GM10266 (cell line): ENCODE measurements around the gene PLPPR3.

Experiments used
- DNase-seq: peaks from one replicate; pipeline ENCODE4 v3.0.0; 2012; ENCODE audit errors: extremely low spot score
- CTCF ChIP-seq: IDR thresholded peaks from 2 replicates; pipeline ENCODE4 v1.5.1; 2012; ENCODE audit warnings: mild to moderate bottlenecking, low read depth; ENCODE audit not compliant: control insufficient read depth, insufficient read depth; ENCODE audit errors: missing control alignments

The PLPPR3 gene

DNA sequence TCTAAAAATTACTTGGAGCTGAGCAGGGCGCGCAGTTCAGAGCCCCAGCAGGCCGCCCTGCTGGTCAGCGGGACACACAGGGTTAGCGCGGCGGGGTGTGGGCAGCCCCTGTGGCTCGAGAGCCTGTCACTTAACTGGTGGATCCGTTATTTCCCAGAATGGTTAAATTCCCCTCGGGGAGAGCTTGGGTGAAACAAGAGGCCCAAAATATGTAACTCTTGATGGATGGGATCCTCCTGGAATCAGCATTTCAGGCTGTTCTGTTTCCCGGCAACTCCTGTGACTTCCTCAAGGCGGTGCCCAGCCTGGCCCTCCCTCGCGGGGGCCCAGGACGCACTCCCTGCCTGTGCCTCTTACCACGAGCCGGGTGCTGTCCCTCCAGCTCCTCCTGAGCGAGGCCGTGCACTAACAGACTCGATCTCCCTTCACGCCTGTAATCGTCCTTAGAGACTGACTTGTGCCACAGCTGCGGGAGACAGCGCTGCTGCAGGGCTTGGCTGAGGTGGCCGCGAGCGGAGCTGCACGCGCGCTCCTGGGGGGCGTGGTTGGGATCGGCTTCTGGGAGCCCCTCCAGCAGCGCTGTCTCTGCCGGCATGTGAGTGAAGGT lies 14.8 kb downstream of the PLPPR3 start:
- no peak for TF ChIP-seq CTCF
- DNase-seq, result peak; percentile 56

DNA sequence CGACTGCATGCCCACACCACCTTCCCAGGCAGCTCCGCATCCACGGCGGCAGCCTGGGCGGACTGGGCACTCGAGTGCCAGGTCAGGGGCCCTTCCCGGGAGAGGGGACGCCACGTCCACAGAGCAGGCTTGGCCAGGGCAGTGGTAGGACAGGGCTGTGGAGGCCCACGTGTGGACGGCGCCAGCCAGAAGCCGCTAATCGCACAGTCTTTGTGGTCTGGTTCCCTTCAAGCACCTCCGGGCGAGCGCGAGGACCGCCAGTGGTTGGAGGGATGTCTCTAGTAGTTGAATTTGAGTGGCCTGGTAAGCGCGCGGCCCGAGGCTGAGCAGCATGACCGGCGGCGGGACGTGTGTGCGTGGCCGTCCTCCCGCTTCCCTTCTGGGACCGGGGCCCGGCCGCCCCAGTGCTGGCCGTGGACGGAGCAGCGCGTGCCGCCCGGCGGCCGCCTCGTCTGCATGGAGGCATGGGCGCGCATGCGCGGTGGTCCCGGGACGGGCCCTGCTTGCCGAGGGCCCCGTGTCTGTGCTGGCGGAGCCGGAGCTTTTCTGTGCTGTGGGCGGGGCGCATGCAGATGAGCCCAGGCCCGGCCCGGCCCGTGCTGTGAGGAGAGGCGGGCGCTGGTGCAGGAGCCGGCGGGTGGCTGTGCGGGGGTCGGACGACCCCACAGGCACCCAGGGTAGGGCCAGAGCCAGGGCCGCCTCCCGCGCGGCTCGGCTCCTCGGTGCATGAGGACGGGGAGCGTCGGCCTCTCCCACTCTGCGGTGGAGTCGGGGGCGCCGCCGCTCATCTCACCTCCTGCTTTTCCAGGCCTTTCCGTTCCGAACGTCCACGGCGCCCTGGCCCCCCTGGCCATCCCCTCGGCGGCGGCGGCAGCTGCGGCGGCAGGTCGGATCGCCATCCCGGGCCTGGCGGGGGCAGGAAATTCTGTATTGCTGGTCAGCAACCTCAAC lies 15.9 kb downstream of the PLPPR3 start:
- peak; percentile 45 for DNase-seq
- no peak for TF ChIP-seq CTCF

DNA sequence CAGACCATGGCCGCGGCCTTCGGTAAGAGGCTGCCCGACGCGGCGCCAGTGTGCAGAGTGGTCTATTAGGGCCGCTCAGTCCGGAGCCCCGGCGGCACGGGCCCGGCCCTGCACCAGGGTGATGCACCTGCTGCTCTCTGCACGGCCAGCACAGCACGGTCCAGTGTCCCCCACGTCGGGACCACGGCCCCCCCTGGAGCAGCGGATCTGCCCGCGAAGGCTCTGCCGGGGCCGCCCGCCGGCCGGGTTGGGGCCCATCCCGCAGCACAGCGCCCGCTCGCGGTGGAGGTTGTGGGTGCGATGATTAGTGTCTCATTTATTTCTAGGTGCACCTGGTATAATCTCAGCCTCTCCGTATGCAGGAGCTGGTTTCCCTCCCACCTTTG lies 16.6 kb downstream of the PLPPR3 start:
- no peak for TF ChIP-seq CTCF
- DNase-seq, result peak; percentile 40

DNA sequence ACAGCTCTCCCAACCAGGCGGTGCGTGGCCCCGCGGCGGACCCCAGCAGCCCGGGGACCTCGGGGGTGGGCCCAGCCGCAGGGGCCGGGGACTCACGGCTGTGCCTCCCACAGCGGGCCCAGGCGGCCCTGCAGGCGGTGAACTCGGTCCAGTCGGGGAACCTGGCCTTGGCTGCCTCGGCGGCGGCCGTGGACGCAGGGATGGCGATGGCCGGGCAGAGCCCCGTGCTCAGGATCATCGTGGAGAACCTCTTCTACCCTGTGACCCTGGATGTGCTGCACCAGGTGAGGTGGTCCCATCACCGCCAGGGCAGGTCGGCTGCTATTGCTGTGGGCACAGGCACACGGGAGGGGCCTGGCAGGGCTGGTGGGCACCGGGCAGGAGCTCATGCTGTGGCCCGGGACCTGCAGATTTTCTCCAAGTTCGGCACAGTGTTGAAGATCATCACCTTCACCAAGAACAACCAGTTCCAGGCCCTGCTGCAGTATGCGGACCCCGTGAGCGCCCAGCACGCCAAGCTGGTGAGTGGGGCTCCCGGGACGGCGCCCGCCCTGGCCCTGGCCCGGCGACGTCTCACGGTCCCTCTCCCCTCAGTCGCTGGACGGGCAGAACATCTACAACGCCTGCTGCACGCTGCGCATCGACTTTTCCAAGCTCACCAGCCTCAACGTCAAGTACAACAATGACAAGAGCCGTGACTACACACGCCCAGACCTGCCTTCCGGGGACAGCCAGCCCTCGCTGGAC lies 17.2 kb downstream of the PLPPR3 start:
- no peak for TF ChIP-seq CTCF
- DNase-seq, result peak; percentile 33

DNA sequence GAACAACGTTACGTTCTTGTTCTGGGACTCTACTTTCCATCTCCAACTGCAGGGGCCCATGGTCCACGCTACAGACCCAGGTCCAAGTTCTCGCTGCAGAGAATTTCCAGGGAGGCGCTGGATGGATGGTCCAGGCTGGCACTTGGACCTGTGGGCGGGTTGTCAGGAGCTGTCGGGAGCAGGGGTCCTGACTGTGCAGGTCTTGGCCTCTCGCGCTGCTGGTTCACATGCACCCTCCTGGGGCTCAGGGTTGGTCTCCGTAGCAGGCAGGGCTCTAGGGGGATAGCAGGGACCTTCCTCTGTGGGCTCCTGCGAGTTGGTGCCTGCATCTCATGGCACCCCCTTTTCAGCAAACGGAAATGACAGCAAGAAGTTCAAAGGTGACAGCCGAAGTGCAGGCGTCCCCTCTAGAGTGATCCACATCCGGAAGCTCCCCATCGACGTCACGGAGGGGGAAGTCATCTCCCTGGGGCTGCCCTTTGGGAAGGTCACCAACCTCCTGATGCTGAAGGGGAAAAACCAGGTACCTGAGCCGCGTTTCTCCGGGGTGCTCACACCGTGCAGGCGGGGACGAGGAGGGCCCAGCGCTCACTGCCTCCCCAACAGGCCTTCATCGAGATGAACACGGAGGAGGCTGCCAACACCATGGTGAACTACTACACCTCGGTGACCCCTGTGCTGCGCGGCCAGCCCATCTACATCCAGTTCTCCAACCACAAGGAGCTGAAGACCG lies 17.9 kb downstream of the PLPPR3 start:
- DNase-seq, result peak; percentile 50
- no peak for TF ChIP-seq CTCF

GRCh38 chr19:803099-803561 lies 18.6 kb downstream of the PLPPR3 start:
- no peak for TF ChIP-seq CTCF
- no peak for DNase-seq
